Measurements from ENCODE around the gene GPATCH3.

Gene GPATCH3

DNA sequence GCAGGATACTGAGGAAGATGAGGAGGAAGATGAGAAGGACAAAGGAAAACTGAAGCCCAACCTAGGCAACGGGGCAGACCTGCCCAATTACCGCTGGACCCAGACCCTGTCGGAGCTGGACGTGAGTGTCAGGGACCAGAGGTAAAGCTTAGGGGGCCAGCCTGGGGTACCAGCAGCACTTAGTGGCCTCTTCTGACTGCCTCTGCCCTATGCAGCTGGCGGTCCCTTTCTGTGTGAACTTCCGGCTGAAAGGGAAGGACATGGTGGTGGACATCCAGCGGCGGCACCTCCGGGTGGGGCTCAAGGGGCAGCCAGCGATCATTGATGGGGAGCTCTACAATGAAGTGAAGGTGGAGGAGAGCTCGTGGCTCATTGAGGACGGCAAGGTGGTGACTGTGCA lies 42.4 kb upstream of the GPATCH3 start:
- no peak for DNase-seq (ENCODE audit: extremely low read depth, low read depth)
- TF ChIP-seq CTCF (IDR thresholded peaks at IDR 0.05; ENCODE audit: low read depth, low read length): no peak

GRCh38 chr1:26941311-26941710 lies 41.0 kb upstream of the GPATCH3 start:
- TF ChIP-seq CTCF (IDR thresholded peaks at IDR 0.05; ENCODE audit: low read depth, low read length): no peak
- no peak for DNase-seq (ENCODE audit: extremely low read depth, low read depth)

GRCh38 chr1:26938659-26939025 lies 38.4 kb upstream of the GPATCH3 start:
- TF ChIP-seq CTCF (IDR thresholded peaks at IDR 0.05; ENCODE audit: low read depth, low read length): no peak
- no peak for DNase-seq (ENCODE audit: extremely low read depth, low read depth)

DNA sequence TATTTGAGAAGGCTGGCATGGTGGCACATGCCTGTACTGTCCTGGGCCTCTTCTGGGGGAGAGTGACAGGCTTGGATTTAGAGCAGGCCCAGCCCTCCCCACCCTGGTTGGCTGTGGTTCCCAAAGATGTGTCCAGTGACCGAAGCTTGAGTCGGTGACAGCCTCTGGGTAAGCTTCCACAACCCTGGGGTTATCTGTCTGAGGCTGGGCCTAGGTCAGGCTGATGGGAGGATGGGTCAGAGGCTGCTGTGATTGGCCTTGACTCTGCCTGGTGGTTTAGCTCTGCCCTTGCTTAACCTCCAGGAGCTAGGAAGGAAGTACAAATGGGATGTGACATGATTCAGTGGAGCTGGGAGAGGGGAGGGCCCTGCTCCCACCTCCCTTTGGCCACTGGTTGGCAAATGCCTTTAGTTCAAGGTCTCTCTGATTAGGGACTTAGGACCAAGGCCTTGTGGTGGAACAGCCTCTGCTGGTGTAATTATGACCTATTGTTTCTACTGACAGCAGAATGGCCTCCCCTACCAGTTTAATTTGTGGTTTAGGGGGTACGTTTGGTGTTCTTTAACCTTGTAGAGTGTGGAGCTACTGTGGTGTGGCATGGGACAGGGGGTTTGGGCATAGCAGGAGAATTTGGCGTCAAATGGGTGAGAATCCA lies 37.9 kb upstream of the GPATCH3 start:
- no peak for TF ChIP-seq CTCF (IDR thresholded peaks at IDR 0.05; ENCODE audit: low read depth, low read length)
- DNase-seq (ENCODE audit: extremely low read depth, low read depth): no peak

GRCh38 chr1:26936823-26937222 lies 36.6 kb upstream of the GPATCH3 start:
- no peak for DNase-seq (ENCODE audit: extremely low read depth, low read depth)
- TF ChIP-seq CTCF (IDR thresholded peaks at IDR 0.05; ENCODE audit: low read depth, low read length): no peak

GRCh38 chr1:26932531-26932930 lies 32.3 kb upstream of the GPATCH3 start:
- DNase-seq (ENCODE audit: extremely low read depth, low read depth): no peak
- no peak for TF ChIP-seq CTCF (IDR thresholded peaks at IDR 0.05; ENCODE audit: low read depth, low read length)

DNA sequence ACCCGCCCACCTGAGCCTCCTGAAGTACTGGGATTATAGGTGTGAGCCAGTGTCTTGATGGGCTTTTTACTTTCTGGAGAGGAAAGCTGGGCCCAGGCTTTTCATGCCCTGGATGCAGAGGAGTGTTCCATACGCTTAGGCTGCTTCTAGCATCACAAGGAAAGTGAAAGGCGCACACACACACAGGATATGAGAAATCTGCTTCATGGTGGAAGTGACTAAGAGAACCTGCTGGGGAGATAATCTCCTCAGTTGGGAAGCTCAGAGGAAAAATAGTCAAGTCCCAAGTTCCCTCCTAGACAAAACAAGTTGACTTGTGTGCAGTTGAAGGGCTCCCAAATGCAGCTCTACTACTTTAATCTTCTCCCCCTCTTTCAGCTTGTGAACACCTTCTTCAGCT lies 23.4 kb upstream of the GPATCH3 start:
- DNase-seq (ENCODE audit: extremely low read depth, low read depth): no peak
- no peak for TF ChIP-seq CTCF (IDR thresholded peaks at IDR 0.05; ENCODE audit: low read depth, low read length)
